GM18951 (cell line): ENCODE results near the gene DAND5.

ENCODE experiments used
- POLR2A ChIP-seq: IDR thresholded peaks from 4 replicates; pipeline ENCODE4 v1.6.1; 2011; ENCODE audit warnings: mild to moderate bottlenecking; ENCODE audit not compliant: insufficient read length, insufficient read depth; ENCODE audit errors: extremely low read depth
- in situ Hi-C: fragments of 300-500 bp; cut with MboI; formaldehyde crosslinking; loops from one replicate; pipeline ENCODE4 v1.12.0; 2022; ENCODE audit warnings: low sequenced_read_pairs, mixed read lengths, inconsistent platforms; ENCODE audit not compliant: unreplicated experiment

Gene DAND5

GRCh38 chr19:13014101-13014920 lies 44.9 kb downstream of the DAND5 start:
- TF ChIP-seq POLR2A: no peak
- in situ Hi-C loops: no loop called here

DNA sequence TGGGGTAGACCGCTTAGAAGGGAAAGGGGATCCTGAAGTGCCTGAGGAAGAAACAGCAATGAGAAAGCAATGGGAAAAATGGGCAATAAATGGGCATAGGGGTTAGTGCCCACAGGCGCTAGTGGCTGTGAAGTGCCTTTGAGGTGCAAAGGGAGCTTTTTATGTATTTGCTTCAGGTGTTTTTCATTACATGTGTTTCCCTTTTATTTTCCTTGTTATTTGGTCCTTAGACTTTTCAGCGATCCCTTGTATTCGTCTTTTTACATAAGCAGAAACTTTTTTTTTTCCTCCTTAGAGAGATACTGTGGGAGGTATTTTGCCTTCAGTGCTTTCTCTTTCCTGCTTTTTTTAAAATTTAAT lies 45.5 kb downstream of the DAND5 start:
- no peak for TF ChIP-seq POLR2A
- in situ Hi-C loops: no loop called here

DNA sequence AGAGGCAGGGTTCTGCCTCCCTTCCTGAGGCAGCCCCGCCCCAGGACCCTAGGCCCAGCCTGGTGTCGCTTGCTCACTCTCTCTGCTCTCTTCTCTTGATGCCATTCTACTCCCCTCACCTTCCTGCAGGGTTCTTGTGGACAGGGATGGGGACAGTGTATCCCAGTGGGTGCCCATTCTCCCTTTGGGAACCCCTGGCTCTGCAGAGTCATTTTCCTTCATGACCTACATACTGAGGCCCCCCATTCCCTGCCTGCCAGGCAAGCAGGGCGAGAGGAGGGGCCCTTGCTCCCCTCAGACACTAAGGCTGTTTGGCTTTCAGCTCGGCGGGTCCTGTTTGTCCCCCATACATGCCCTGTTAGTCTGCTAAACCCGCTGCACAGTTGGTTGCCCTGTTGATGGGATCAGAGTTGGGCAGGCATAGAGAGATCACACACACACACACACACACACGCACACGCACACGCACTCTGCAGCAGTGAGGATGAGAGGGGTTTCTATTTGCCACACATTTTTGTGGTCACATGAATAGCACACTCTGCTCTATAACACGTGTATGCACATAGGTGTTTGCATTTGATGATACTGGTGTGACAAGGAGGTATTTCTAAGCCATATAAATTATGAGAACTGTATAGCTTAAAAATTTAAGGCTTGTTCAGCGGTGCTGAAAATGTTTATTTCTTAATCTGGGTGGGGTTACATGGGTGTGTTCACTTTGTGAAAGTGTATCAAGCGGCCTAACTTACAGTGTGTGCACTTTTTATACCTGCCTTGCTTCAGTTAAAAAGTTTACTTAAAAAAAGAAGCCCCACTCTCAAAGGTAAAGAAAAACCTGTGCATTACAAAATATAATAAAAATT lies 46.2 kb downstream of the DAND5 start:
- TF ChIP-seq POLR2A: no peak
- in situ Hi-C loops: no loop called here

- no peak for TF ChIP-seq POLR2A
- in situ Hi-C loops: no loop called here
Measured at GRCh38 chr19:13016245-13016627, 46.9 kb downstream of the DAND5 start.

- TF ChIP-seq POLR2A: no peak
- in situ Hi-C loops: no loop called here
Measured at GRCh38 chr19:13016628-13017305, 47.4 kb downstream of the DAND5 start.

- in situ Hi-C loops: no loop called here
- no peak for TF ChIP-seq POLR2A
Measured at GRCh38 chr19:13017306-13018034, 48.1 kb downstream of the DAND5 start.

DNA sequence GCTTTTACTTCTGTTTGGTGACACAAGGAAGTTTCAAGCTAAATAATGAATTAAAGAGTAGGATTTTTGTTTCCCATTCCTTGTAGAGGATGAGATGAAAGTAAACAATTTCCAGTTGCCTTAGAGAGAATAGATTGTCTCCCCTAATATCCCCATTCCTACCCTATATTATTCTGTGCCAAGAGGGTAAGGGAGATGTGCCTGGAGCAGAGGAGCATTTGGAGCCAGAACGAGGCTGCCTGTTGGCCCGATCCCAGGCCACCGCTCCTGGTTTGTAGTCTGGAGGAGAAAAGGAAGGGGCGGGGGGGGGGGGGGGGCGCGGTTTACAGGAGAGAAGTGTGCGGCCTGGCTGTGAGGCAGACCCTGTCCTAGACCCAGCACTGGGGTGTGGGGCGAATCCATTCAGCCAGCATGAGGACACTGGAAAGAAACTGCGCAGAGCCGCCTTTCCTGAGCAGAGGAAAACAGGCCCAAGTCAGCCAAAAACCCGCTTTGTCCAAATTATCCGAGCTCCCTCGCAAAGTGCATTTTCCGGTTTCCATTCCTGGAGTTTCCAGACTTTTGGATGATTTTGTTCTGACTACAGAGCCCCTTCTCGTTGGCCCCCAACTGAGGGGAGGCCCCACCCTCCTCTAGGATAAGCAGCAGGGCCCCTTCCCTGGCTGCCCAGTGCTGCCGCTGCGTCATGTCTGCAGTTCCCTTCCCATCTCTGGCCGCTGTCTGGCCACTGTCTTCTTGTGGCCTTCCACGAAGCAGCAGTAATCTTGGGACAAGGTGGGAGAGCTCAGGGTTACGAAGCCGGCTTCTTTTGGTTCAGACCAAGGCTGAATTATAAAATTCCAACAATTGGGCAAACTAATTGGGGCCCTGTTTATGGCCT lies 48.9 kb downstream of the DAND5 start:
- in situ Hi-C loops: no loop called here
- TF ChIP-seq POLR2A: no peak

DNA sequence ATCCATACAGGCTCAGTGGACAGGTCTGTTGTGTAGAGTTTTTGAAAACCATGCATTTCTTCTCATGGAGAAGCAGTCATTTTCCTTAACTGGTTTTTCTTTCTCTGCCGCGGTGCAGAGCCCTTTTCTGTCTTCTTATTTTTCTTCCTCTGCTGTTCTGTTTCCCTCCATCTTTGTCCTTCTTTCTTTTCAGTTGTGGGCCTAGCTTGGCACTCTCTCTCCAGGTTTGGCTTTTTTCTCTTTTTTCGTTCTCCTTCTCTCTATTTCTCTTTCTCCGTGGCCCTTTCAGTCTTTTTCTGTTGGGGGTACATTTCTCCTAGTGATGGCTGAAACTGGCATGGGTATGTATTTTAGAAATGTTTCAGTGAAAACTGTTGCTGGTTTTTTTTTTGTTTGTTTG lies 50.0 kb downstream of the DAND5 start:
- TF ChIP-seq POLR2A: no peak
- in situ Hi-C loops: no loop called here

DNA sequence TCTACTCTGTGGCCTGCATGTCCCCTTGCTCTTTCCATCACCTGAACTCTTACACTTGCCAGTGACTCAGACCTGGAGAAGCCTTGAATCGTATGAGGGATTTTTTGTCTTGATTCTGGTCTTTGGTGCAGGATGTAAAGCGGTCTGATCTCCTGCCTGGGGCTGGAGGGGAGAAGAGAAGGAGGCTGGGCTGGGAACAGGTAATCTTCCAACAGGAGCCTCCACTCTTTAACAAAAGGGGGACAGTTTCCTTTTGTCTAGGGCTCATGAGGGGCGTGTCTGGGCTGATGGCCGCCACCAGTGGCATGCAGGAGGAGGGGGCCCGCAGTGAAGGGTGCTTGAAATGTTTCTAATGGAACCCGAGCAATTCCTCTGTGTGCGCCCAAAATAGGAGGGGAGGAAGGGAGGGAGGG lies 50.6 kb downstream of the DAND5 start:
- TF ChIP-seq POLR2A: no peak
- in situ Hi-C loops: no loop called here

DNA sequence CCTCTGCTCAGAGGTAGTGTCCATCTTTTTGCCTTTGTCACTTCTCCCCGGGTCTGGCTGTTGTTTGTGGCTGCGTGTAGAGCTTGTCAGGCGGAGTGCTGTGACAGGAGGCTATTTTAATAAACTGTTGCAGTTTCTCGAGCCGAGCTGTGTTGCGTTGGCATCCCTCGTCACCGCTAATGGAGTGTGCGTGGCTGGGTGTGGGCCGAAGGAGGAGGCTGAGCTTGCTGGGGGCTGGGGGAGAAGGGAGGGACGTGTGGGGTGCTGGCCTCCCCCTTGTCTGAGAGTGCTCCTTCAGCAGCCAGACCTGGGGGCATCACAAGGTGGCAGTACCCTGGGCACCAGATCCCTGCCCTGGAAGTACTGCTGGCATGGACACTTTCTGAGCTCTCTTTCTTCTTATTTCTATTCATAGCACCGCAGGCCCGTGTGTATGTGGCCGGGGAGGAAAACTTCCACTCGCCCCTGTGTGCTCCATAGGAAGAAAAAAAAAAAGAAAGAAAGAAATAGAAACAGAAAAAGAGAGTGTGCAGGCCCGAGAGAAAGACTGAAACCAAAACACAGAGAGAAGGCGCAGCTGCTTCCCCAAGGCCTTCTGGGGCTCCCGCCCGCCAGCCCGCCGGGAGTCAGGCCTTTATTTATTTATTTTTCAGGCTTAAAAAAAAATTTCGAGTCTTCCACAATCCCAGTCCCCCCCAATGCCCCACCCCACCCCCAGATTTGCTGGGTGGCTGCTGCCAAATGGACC lies 52.9 kb downstream of the DAND5 start:
- in situ Hi-C loops: no loop called here
- TF ChIP-seq POLR2A: no peak

DNA sequence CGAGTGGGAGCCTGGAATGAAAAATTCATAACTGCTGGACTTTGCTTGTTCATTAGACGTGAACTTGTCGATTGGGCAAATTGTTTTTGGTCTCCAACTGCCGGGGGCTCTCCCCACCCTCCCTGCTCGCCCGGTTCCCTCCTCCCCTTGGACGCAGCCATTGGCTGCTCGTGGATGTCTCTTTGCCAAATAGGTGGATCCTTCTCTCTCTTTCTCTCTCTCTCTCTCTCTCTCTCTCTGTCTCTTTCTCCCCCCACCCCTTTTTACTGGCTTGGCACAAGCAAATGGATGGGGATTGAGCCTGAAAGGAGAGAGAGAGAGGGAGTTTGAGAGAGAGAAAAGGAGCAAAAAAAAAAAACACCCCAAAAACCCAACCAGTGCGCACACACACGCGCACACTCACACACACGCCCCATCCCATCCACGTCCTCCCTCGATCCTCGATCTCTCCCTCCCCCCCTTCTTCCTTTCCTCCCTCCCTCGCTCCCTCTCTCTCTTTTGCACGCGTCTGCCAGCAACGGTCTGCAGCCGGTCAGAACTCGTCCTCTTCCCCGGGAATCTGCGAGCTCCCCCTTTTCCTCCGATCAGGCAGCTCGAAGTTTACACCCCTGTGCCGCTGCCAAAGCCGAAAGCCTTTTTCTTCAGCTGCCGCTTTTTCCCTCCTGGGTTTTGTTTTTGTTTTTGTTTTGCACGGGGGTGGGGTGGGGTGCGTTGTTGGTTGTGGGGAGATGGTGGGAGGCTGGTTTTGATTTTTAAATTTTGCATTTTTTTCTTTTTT lies 53.7 kb downstream of the DAND5 start:
- no peak for TF ChIP-seq POLR2A
- in situ Hi-C loops: no loop called here
